ENCODE data around the gene EWSR1.

EWSR1 gene

DNA sequence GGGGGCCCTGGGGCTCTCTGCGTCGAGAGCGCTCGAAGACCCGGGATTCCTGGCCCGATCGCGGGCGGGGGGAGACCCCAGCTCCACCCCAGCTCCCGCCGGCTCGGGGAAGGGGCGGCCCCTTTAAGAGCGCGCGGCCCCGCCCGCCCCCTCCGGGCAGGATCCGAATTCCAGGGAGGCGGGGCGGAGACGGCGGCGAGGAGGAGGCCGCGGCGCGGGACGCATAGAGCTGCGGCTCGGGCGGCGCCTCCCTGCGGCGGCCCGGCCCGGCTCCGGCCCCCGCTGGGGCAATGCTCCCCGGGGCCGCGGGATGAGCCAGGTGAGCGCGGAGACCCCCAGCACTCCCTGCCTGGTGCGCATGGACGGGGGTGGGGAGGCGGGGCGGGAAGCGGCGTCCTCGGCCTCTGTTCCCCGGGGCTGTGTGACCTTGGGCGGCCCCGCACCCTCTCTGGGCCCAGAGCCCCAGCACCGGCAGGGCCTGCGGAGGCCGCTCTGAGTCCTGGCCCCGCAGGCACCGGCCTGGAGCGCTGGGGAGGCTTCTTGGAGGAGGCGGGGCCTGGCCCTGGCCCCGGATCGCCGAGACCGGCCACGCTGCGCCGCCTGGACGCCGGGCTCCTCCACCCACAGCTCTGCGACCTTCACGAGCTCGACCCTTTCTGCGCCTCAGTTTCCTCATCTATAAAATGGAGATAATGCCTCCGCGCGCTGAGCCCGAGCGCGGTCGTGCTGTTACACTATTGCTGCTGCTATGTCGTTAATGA is 38.9 kb downstream of the EWSR1 start:
- no peak for DNase-seq

DNA sequence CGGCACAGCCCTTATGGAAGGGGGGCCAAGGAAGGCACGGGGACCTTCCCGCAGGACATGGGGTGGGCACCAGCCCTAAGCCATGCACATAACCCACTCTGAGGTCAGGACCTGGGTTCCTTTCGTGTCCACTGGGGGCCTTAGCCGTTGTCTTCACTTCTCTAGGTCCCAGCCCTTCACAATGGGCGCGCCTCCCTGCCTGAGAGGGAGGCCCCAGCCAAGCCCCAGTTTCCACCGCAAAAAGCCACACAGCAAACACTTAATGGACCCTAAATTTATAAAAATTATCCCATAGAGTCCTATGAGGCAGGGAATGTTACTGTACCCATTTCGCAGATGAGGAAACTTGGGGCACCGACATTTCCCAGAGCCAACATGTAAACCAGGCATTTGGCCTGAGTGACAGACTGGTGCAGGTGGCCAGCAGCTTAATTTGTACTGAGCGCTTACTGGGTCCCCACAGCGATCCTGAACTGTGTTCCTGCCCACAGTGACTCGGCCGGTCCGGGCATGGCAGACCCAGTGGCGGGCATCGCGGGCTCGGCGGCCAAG is 39.6 kb downstream of the EWSR1 start:
- DNase-seq: no peak

DNA sequence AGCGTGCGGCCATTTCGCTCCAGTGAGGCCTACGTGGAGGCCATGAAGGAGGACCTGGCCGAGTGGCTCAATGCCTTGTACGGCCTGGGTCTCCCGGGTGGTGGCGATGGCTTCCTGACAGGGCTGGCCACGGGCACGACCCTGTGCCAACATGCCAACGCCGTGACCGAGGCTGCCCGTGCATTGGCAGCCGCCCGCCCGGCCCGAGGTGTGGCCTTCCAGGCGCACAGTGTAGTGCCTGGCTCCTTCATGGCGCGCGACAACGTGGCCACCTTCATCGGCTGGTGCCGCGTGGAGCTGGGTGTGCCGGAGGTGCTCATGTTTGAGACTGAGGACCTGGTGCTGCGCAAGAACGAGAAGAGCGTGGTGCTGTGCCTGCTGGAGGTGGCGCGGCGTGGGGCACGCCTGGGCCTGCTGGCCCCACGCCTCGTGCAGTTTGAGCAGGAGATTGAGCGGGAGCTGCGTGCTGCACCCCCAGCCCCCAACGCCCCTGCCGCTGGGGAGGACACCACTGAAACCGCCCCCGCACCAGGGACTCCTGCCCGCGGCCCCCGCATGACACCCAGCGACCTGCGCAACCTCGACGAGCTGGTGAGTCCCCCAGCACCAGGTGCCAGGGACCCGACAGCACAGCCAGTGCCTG is 40.2 kb downstream of the EWSR1 start:
- no peak for DNase-seq

- no peak for DNase-seq
Measured at GRCh38 chr22:29308791-29309262, 40.8 kb downstream of the EWSR1 start.

GRCh38 chr22:29309332-29310064 is 41.4 kb downstream of the EWSR1 start:
- DNase-seq: no peak

GRCh38 chr22:29310065-29310862 is 42.2 kb downstream of the EWSR1 start:
- DNase-seq: no peak

DNA sequence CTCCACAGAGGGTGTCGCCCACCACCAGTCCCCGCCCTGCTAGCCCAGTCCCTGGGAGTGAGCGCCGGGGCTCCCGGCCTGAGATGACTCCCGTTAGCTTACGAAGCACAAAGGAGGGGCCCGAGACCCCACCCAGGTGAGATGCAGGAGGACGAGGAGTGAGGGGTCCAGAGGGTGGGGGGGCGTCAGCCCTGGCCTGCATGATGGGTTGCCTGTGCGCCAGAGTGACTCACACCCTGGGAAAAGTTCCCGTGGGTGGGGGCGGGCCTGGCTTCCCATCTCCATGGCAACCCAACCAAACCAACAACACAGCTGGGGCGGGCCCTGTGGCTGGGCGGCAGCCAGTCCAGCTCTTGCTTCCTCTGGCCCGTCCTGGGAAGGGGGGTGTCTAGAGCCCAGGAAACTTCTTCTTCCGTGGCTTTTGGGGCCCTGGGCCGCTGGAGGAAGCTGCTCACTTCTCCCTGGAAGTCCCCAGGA is 42.8 kb downstream of the EWSR1 start:
- no peak for DNase-seq

DNA sequence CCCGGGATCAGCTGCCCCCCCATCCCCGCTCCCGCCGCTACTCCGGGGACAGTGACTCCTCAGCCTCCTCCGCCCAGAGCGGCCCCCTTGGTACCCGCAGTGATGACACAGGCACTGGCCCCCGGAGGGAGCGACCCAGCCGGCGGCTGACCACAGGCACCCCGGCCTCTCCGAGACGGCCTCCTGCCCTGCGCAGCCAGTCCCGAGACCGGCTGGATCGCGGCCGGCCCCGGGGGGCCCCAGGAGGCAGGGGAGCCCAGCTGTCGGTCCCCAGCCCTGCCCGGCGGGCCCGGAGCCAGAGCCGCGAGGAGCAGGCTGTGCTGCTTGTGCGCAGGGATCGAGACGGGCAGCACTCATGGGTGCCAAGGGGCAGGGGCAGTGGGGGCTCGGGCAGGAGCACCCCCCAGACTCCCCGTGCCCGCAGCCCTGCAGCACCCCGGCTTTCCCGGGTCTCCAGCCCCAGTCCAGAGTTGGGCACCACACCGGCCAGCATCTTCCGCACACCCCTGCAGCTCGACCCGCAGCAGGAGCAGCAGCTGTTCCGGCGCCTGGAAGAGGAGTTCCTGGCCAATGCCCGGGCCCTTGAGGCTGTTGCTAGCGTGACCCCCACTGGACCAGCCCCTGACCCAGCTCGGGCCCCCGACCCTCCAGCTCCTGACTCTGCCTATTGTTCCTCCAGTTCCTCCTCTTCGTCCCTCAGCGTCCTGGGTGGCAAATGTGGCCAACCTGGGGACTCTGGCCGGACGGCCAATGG is 43.6 kb downstream of the EWSR1 start:
- DNase-seq: no peak

GRCh38 chr22:29312218-29313125 is 44.4 kb downstream of the EWSR1 start:
- no peak for DNase-seq

- no peak for DNase-seq
Measured at GRCh38 chr22:29313126-29313575, 45.1 kb downstream of the EWSR1 start.

GRCh38 chr22:29313576-29314466 is 45.8 kb downstream of the EWSR1 start:
- no peak for DNase-seq

DNA sequence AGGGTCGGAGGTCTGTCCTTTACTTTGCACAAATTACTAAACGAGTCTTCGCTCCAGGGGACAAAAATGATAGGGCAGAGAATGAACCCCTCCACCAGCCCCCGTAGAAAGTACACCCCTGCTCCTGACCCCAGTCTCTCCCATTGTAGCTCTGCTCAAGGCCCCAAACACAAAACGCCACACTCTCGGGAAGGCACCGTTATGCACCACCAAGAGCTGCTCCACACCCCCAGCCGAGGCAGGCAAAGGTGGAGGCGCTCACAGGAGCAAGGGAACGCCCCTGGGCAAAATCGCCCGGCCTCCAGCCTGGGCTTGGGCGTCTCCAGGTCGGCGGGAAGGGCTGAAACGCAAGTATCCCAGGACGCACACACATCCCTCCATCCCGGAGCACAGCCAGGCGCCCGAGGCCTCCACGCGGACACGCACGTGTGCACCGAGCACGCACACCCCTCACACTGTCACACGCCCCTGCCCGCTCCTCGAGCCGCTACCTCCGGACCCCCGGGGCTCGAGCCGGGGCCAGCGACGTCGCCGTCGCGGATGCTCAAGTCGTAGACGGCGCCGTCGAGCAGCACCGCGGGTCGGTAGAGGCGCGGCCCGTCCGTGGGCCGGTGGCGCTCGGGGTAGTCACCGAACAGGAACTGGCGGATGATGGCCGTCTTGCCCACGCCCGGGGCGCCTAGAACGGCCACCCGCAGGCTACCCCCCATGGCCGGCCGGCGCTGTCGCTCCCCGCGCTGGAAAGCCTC is 46.6 kb downstream of the EWSR1 start:
- no peak for DNase-seq

GRCh38 chr22:29315286-29316140 is 47.4 kb downstream of the EWSR1 start, which contains the start of gene RASL10A:
Gene RASL10A (minus strand): TSS chr22:29315697. CDS start chr22:29315246, 451 bp downstream.
- no peak for DNase-seq

DNA sequence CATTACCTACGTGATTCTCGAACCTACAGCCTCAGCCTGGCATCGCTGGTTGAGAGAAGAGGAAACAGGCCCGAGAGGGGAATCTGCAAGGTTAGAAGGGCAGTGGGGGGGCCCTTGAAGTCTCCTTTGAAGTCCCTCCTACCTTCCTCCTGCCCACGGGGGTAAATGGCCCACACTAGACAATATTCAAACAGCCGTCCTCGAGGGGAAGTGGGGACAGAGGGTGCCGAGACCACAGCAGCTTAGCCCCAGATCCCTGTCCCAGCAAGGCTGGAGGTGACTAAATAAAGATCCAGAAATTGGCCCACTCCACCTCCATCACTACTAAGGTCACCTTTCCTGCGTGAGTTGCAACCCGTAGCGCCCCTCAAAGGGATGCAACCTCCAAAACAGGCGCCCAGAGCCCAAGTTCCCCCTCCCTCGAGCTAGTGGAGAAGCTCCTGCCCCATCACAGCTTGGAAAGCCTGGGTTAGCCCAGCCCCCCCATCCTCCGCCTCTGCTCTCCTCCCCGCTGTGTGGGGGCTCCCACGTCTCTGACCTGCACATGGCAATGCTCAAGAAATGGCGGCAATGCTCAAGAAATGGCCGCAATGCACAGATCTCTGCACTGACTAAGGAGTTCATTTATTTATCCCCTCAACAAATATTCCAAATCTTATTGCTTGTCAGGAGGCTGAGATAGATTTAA is 48.2 kb downstream of the EWSR1 start:
- DNase-seq: no peak

DNA sequence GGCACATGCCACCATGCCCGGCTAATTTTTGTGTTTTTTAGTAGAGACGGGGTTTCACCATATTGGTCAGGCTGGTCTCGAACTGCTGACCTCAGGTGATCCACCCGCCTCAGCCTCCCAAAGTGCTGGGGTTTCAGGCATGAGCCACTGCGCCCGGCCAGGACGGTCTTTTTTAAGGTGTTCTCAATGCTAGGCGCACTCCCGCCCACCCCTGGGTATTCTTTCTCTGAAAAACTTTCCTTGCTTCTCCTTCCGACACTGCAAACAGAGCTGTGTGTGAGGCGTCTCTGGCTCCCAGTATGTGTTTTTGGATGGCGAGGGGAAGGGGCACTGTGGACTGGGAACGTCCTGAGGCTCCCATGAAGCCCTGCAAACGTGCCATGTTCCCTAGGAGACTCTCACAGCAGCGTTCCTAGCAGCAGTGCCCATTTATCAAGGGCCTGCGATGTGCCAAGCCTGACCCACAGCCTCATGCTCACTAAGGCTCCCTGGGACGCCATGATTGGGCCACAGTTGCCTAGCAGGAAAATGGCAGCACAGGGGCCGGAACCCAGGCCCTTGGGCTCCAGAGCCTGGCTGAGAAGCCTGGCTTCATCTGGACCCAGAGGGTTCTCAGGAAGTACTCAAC is 49.9 kb downstream of the EWSR1 start:
- DNase-seq: no peak

GRCh38 chr22:29319072-29319471 is 51.0 kb downstream of the EWSR1 start:
- DNase-seq: no peak

Data from activated naive CD4-positive, alpha-beta T cell (primary cell).